Uterus (tissue), 2 donors: ENCODE data around the gene IL9R.

Source experiments
- CTCF ChIP-seq, 4 experiments: fragments of 200-600 bp in 2 of 4; fragments of 450-650 bp in 2 of 4; sonication (generic) in 2 of 4; IDR thresholded peaks; one replicate each; pipeline ENCODE4 v1.5.1; 2016 to 2019; ENCODE audit warnings: antibody characterized with exemption in 4 of 4, mild to moderate bottlenecking in 2 of 4, moderate library complexity in 1 of 4
- POLR2A ChIP-seq, 2 donors: fragments of 450-650 bp; IDR thresholded peaks; one replicate each; pipeline ENCODE4 v1.6.1; 2016; ENCODE audit warnings: antibody characterized with exemption in 2 of 2, mild to moderate bottlenecking in 1 of 2, moderate library complexity in 1 of 2

GRCh38 chrX:155956649-155957048 lies 40.8 kb upstream of the IL9R start:
- no peak for TF ChIP-seq CTCF (IDR thresholded peaks at IDR 0.05)
- no peak for TF ChIP-seq POLR2A (IDR thresholded peaks at IDR 0.05)
